ENCODE results near the gene KRT79.
"Not testable (repeated sequence)": the region's sequence is repeated elsewhere in the genome, so short reads cannot be mapped to it uniquely, and the experiment has no call there.

KRT79 gene

GRCh38 chr12:52860102-52860823 is 26.2 kb upstream of the KRT79 start:
- no peak for DNase-seq

GRCh38 chr12:52857500-52857899 is 23.4 kb upstream of the KRT79 start:
- DNase-seq, result no peak

- DNase-seq, result no peak
Measured at GRCh38 chr12:52856787-52857186, 22.7 kb upstream of the KRT79 start.

GRCh38 chr12:52856077-52856476 is 22.0 kb upstream of the KRT79 start:
- DNase-seq, result not testable (repeated sequence)

- DNase-seq, result no peak
Measured at GRCh38 chr12:52851787-52852186, 17.7 kb upstream of the KRT79 start.

GRCh38 chr12:52850681-52851080 is 16.6 kb upstream of the KRT79 start:
- no peak for DNase-seq

- no peak for DNase-seq
Measured at GRCh38 chr12:52849511-52849910, 15.4 kb upstream of the KRT79 start.

- DNase-seq, result no peak
Measured at GRCh38 chr12:52848661-52849255, 14.6 kb upstream of the KRT79 start, which contains the start of gene KRT78. Gene KRT78, minus strand, starts transcription at chr12:52848994. Its CDS starts 64 bp downstream, at chr12:52848930.

- DNase-seq, result no peak
Measured at GRCh38 chr12:52847335-52848102, 13.4 kb upstream of the KRT79 start.

GRCh38 chr12:52846356-52846970 is 12.4 kb upstream of the KRT79 start:
- no peak for DNase-seq

- no peak for DNase-seq
Measured at GRCh38 chr12:52845946-52846345, 11.8 kb upstream of the KRT79 start.

GRCh38 chr12:52844386-52844785 is 10.3 kb upstream of the KRT79 start:
- DNase-seq, result no peak

- DNase-seq, result no peak
Measured at GRCh38 chr12:52839436-52840105, 5.5 kb upstream of the KRT79 start.

- DNase-seq, result no peak
Measured at GRCh38 chr12:52838609-52839435, 4.7 kb upstream of the KRT79 start.

GRCh38 chr12:52837781-52838608 is 3.9 kb upstream of the KRT79 start:
- no peak for DNase-seq

GRCh38 chr12:52837413-52837741 is 3.3 kb upstream of the KRT79 start:
- no peak for DNase-seq

GRCh38 chr12:52836491-52837412 is 2.6 kb upstream of the KRT79 start:
- DNase-seq, result no peak

GRCh38 chr12:52836042-52836466 is 1.9 kb upstream of the KRT79 start:
- DNase-seq, result no peak

GRCh38 chr12:52835271-52836041 is 1.3 kb upstream of the KRT79 start:
- no peak for DNase-seq

All from right forelimb (tissue), 1 donor.